GM13976 (cell line): ENCODE data around the gene ZNF521.

ENCODE experiments used
- DNase-seq: peaks from one replicate; pipeline ENCODE4 v3.0.0; 2012; ENCODE audit warnings: low spot score
- CTCF ChIP-seq: IDR thresholded peaks from 2 replicates; pipeline ENCODE4 v1.5.1; 2012; ENCODE audit warnings: borderline replicate concordance, mild to moderate bottlenecking; ENCODE audit not compliant: insufficient read depth; ENCODE audit errors: extremely low read depth, missing control alignments, control extremely low read depth
- in situ Hi-C: fragments of 300-500 bp; cut with MboI; formaldehyde crosslinking; loops from one replicate; pipeline ENCODE4 v1.12.0; 2022; ENCODE audit warnings: low sequenced_read_pairs, mixed read lengths, inconsistent platforms; ENCODE audit not compliant: unreplicated experiment

Gene ZNF521

GRCh38 chr18:25080211-25080610, 271.8 kb downstream of the ZNF521 start:
- in situ Hi-C loops = no loop called here
- no peak for TF ChIP-seq CTCF
- no peak for DNase-seq

GRCh38 chr18:25077944-25078723, 273.8 kb downstream of the ZNF521 start:
- no peak for TF ChIP-seq CTCF
- no peak for DNase-seq
- in situ Hi-C loops = no loop called here

GRCh38 chr18:25077038-25077943, 274.7 kb downstream of the ZNF521 start:
- no peak for DNase-seq
- no peak for TF ChIP-seq CTCF
- in situ Hi-C loops = no loop called here

- TF ChIP-seq CTCF = no peak
- DNase-seq = no peak
- in situ Hi-C loops = no loop called here
These were observed 276.2 kb downstream of the ZNF521 start for GRCh38 chr18:25075783-25076182.

- in situ Hi-C loops = no loop called here
- no peak for TF ChIP-seq CTCF
- DNase-seq = no peak
These were observed 276.6 kb downstream of the ZNF521 start for GRCh38 chr18:25075331-25075730.

GRCh38 chr18:25074925-25075324, 277.0 kb downstream of the ZNF521 start:
- TF ChIP-seq CTCF = no peak
- no peak for DNase-seq
- in situ Hi-C loops = no loop called here
